GM12891 (cell line): ENCODE measurements around the gene FJX1.

Experiments
- POLR2A ChIP-seq: IDR thresholded peaks from 2 replicates; pipeline ENCODE4 v1.6.1; 2011; ENCODE audit warnings: low read depth, low read length, control low read depth
- POLR2AphosphoS5 ChIP-seq: IDR thresholded peaks from 2 replicates; pipeline ENCODE4 v1.6.1; 2011; ENCODE audit warnings: low read depth, low read length, control low read depth
- POU2F2 ChIP-seq: IDR thresholded peaks from 2 replicates; pipeline ENCODE4 v1.6.1; 2011; ENCODE audit warnings: low read depth, mild to moderate bottlenecking, control low read depth, low read length, moderate library complexity
- TAF1 ChIP-seq: IDR thresholded peaks from 2 replicates; pipeline ENCODE4 v1.6.1; 2011; ENCODE audit warnings: low read depth, low read length, control low read depth

DNA sequence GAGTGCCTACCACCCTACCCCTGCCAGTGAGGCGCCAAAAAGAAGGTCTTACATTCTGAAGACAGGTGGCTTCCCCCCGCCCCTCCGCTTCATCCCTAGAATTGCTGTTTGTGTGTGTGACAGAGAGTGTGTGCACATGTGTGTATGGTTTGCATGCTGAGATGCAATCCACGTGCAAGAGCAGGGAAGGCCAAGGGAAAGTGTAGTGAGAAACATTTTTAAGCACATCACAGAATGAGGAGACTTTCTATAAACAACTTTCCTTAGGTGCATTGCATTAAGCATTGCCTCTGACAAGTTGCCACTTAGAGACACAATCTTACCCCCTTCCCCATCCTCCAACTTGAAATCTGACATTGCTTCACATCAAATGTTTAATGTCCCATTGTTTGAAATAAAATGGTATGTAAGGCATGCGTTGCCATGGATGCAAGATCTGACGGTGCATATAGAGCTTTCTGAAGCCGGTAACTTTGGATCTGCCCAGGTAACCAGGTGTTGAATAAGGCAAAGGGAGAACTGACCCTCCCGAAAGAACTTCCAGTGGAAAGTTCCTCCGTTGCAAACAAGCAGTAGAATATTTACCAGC, 21.4 kb downstream of the FJX1 start:
- no peak for TF ChIP-seq TAF1
- TF ChIP-seq POU2F2: no peak
- no peak for TF ChIP-seq POLR2A
- TF ChIP-seq POLR2AphosphoS5: no peak
